GM23248 (cell line): ENCODE data around the gene ZDHHC3.

ENCODE experiments used
- EZH2 ChIP-seq: fragments of 200-600 bp; sonication (generic); IDR thresholded peaks from 2 replicates; pipeline ENCODE4 v1.6.1; 2018; ENCODE audit warnings: antibody characterized with exemption, mild to moderate bottlenecking; ENCODE audit not compliant: insufficient read depth, poor library complexity, severe bottlenecking
- EZH2phosphoT487 ChIP-seq: fragments of 200-600 bp; sonication (generic); IDR thresholded peaks from 2 replicates; pipeline ENCODE4 v1.6.1; 2018; ENCODE audit warnings: antibody characterized with exemption, moderate library complexity, mild to moderate bottlenecking, low read depth; ENCODE audit not compliant: insufficient read depth

DNA sequence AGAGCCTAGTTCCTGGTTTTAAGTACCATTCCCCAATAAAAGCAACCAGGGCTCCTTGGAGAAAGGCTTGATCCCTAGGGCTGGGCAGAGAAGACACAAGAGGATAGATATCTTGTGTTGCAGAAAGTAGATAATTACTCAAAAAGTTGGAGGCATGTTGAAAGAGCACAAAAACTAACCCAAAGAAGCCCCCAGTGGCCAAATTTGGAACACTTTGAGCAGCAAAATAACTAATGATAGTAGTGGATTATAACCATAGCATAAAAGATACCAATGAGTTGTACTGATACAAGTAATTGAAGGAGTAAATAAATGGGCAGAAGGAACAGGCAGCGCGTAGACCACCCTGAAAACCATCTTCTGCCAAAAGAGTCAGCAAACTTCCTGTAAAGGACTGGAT, 12.1 kb upstream of the ZDHHC3 start:
- TF ChIP-seq EZH2, result no peak
- TF ChIP-seq EZH2phosphoT487, result no peak
